BJ (cell line): ENCODE measurements around the gene TMF1. TPM values are rescaled to one million over a fixed set of nuclear protein-coding genes. Genes with fewer than 3 reads are reported as not detected.

Experiments
- CTCF ChIA-PET: fragments of 350-600 bp; formaldehyde crosslinking; extraction: SDS; loops from one replicate; lab custom pipeline; 2021; ENCODE audit warnings: antibody characterized with exemption, inconsistent platforms; lab: Yijun Ruan, JAX
- POLR2A ChIA-PET: fragments of 300-600 bp; sonication (Branson Sonifier 250); formaldehyde crosslinking; extraction: SDS; loops from one replicate; lab custom pipeline; 2021; ENCODE audit warnings: antibody characterized with exemption; lab: Charles Lee
- DNase-seq: peaks from one replicate; pipeline ENCODE4 v3.0.0-alpha.2; 2011; ENCODE audit warnings: low read depth
- H3K27me3 ChIP-seq: 2 replicates; pipeline ENCODE4 v1.6.0; 2011; ENCODE audit warnings: low read length; ENCODE audit not compliant: control insufficient read depth, insufficient read depth
- H3K36me3 ChIP-seq: 2 replicates; pipeline ENCODE4 v1.5.1; 2011; ENCODE audit warnings: low read length; ENCODE audit not compliant: control insufficient read depth, insufficient read depth
- H3K4me3 ChIP-seq: 2 replicates; pipeline ENCODE4 v1.5.1; 2011; ENCODE audit warnings: low read depth, mild to moderate bottlenecking, control low read depth, low read length
- CTCF ChIP-seq: IDR thresholded peaks from 2 replicates; pipeline ENCODE4 v1.5.1; 2011; ENCODE audit warnings: low read depth, mild to moderate bottlenecking, control low read depth, inconsistent platforms, low read length, moderate library complexity; ENCODE audit not compliant: insufficient read depth
- polyA plus RNA-seq: library from polyadenylated mRNA; depleted of rRNA; stranded (reverse); fragments of >200 nt; gene quantifications from 2 replicates; pipeline ENCODE4 v1.2.3, GENCODE V29; 2011

Gene TMF1
- polyA plus RNA-seq, 1 experiment: 7.7 TPM

DNA sequence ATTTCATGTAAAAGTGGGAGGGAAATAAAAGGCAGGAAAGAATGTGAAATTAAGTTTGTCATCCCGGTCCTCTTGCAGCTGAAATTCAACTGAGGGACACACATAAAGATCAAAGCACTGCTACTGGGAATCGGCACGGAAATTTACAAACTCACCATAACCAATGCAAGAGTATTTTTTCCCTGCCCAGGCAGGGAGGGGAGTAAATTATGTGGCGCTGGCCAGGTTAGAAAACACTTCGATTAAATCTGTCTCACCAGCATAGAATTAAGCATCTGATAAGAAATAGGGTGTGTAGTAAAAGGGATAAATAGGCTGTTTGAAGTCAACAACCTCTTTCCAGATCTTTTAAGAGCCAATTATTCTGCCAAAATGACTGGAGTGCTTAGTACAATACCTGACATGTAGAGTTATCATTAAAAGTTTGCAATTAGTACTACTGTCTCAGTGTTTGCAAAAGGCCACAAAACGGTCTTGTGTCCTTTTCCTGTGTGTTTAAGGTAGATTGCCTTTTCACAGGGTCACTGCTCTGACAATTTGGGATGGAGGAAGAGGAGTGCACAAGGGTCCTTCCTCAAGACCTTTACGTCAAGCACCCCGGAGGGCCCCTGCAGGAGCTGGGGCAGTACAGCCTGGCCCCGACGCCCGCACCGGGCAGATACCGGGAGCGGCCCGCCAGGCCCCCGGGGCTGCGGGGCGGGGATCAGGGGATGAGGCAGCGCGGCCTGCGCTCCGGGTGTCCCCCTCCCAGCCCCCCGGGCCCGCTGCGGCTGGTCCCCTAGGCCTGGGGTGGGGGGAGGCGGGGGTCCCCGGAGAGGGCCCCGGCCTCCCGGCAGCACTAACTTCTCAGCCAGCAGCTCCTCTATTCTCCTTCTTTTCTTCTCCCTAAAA lies 27.4 kb upstream of the TMF1 start:
- peak overlapping the region; percentile 73 for H3K4me3 ChIP-seq
- no peaks in the 10 kb centered on the region for H3K27me3 ChIP-seq
- DNase-seq: no peak
- TF ChIP-seq CTCF: no peak
- POLR2A ChIA-PET: no interaction called here
- H3K36me3 ChIP-seq: peaks cover 1% of the 10 kb centered on the region; the same call in 1 of the 2 replicates
- CTCF ChIA-PET: interaction anchor here (0.5 to 0.9 kb wide), 3 partner anchors 27 to 328 kb away, joined by 3 read pairs; no protein-coding TSS in a partner anchor

- ChIA-PET POLR2A (no interaction called here), CTCF (no interaction called here)
- Histone ChIP-seq H3K27me3 (no peaks in the 10 kb centered on the region), H3K4me3 (no peak overlapping the region), H3K36me3 (peaks cover 1% of the 10 kb centered on the region)
- TF ChIP-seq CTCF: no peak
- no peak for DNase-seq
These were observed 20.8 kb upstream of the TMF1 start for GRCh38 chr3:69072928-69073327.

- DNase-seq: no peak
- ChIA-PET CTCF (no interaction called here), POLR2A (no interaction called here)
- no peak overlapping the region for H3K4me3 ChIP-seq
- TF ChIP-seq CTCF: no peak
- no peaks in the 10 kb centered on the region for H3K27me3 ChIP-seq
- H3K36me3 ChIP-seq: peaks cover 3% of the 10 kb centered on the region
These were observed 14.0 kb upstream of the TMF1 start for GRCh38 chr3:69066121-69066520.

GRCh38 chr3:69065318-69065964 lies 13.3 kb upstream of the TMF1 start:
- DNase-seq: no peak
- no peaks in the 10 kb centered on the region for H3K27me3 ChIP-seq
- TF ChIP-seq CTCF: no peak
- CTCF ChIA-PET: interaction anchor here (0.6 kb wide), 2 partner anchors 13 to 1605 kb away, joined by 3 read pairs; partner anchors contain the start of gene TMF1
- peaks cover 3% of the 10 kb centered on the region for H3K36me3 ChIP-seq
- POLR2A ChIA-PET: no interaction called here
- H3K4me3 ChIP-seq: no peak overlapping the region

DNA sequence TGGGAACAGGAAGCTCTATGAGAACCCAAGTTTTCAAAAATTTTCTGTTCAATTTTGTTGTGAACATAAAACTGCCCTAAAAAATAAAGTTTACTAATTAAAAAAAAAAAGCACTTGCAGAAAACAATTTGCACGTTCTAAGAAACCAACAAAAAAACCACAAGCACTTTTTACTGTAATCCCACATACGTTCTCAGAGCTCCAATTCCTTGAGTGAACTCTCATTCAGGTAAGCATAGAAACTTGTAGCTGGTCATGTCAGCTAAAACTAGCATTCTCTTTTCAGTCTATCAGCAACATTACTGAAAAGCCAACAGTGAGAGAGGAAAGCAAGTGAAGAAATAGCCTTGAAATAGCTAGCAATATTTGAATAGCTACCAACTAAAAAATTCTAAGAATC lies 11.5 kb upstream of the TMF1 start:
- H3K36me3 ChIP-seq: peaks cover 3% of the 10 kb centered on the region
- ChIA-PET POLR2A (no interaction called here), CTCF (interaction anchor here (1.4 kb wide), 1 partner anchor 11 kb away, joined by 4 read pairs; the partner anchor contains the start of gene TMF1)
- DNase-seq: no peak
- no peak for TF ChIP-seq CTCF
- no peak overlapping the region for H3K4me3 ChIP-seq
- H3K27me3 ChIP-seq: no peaks in the 10 kb centered on the region
